Epithelial cell of esophagus (primary cell): ENCODE data around the gene CCL26.

Experiments used
- DNase-seq: peaks from one replicate; pipeline ENCODE4 v3.0.0; 2010; ENCODE audit warnings: low read depth
- H3K4me3 ChIP-seq: 2 replicates; pipeline ENCODE4 v1.5.1; 2011; ENCODE audit warnings: mild to moderate bottlenecking, low read length, control low read depth
- CTCF ChIP-seq: IDR thresholded peaks from 2 replicates; pipeline ENCODE4 v1.5.1; 2011; ENCODE audit warnings: low read depth, mild to moderate bottlenecking, low read length, control low read depth, inconsistent platforms; ENCODE audit not compliant: insufficient read depth; ENCODE audit errors: missing control alignments

CCL26 gene

GRCh38 chr7:75807452-75807851 lies 35.4 kb upstream of the CCL26 start:
- H3K4me3 ChIP-seq: no peak overlapping the region
- DNase-seq: no peak
- TF ChIP-seq CTCF: no peak

- DNase-seq: no peak
- H3K4me3 ChIP-seq: no peak overlapping the region
- TF ChIP-seq CTCF: no peak
These were observed 34.7 kb upstream of the CCL26 start for GRCh38 chr7:75806560-75807307.

- no peak for DNase-seq
- no peak overlapping the region for H3K4me3 ChIP-seq
- no peak for TF ChIP-seq CTCF
These were observed 32.7 kb upstream of the CCL26 start for GRCh38 chr7:75804705-75805104.

GRCh38 chr7:75804004-75804403 lies 32.0 kb upstream of the CCL26 start:
- H3K4me3 ChIP-seq: no peak overlapping the region
- no peak for TF ChIP-seq CTCF
- DNase-seq: no peak

- H3K4me3 ChIP-seq: no peak overlapping the region
- TF ChIP-seq CTCF: no peak
- DNase-seq: no peak
These were observed 30.5 kb upstream of the CCL26 start for GRCh38 chr7:75802552-75802821.

GRCh38 chr7:75798770-75799169 lies 26.8 kb upstream of the CCL26 start:
- TF ChIP-seq CTCF: no peak
- no peak overlapping the region for H3K4me3 ChIP-seq
- no peak for DNase-seq

- no peak for DNase-seq
- TF ChIP-seq CTCF: no peak
- H3K4me3 ChIP-seq: no peak overlapping the region
These were observed 24.4 kb upstream of the CCL26 start for GRCh38 chr7:75796420-75796819.
